GM23248 (cell line): ENCODE data around the gene DDX31. TPM values are rescaled to one million over a fixed set of nuclear protein-coding genes. Genes with fewer than 3 reads are reported as not detected.

Source experiments
- DNase-seq: peaks from one replicate; pipeline ENCODE4 v3.0.0-alpha.2; 2015
- H2AFZ ChIP-seq: fragments of 200-600 bp; sonication (generic); 2 replicates; pipeline ENCODE4 v1.6.1; 2016; ENCODE audit warnings: antibody characterized with exemption
- H3F3A ChIP-seq: fragments of 200-600 bp; sonication (generic); 2 replicates; pipeline ENCODE4 v1.6.1; 2016; ENCODE audit warnings: mild to moderate bottlenecking, antibody characterized with exemption, mixed run types; ENCODE audit not compliant: insufficient read depth
- H3K27ac ChIP-seq: fragments of 200-600 bp; sonication (generic); 2 replicates; pipeline ENCODE4 v1.5.1; 2016; ENCODE audit warnings: mild to moderate bottlenecking
- H3K27me3 ChIP-seq: fragments of 200-600 bp; sonication (generic); replicated peaks from 2 replicates; pipeline ENCODE4 v1.6.1; 2016; ENCODE audit warnings: mild to moderate bottlenecking; ENCODE audit not compliant: insufficient read depth
- H3K36me3 ChIP-seq: fragments of 200-600 bp; sonication (generic); 2 replicates; pipeline ENCODE4 v1.6.1; 2016; ENCODE audit warnings: low read depth, mild to moderate bottlenecking
- H3K4me1 ChIP-seq: fragments of 200-600 bp; sonication (generic); 2 replicates; pipeline ENCODE4 v1.6.1; 2016; ENCODE audit warnings: mild to moderate bottlenecking; ENCODE audit not compliant: insufficient read depth
- H3K4me2 ChIP-seq: fragments of 200-600 bp; sonication (generic); one replicate; pipeline ENCODE4 v1.6.1; 2016; ENCODE audit warnings: mild to moderate bottlenecking; ENCODE audit not compliant: unreplicated experiment
- H3K4me3 ChIP-seq: fragments of 200-600 bp; sonication (generic); 2 replicates; pipeline ENCODE4 v1.5.1; 2016; ENCODE audit warnings: mild to moderate bottlenecking
- H3K79me2 ChIP-seq: fragments of 200-600 bp; sonication (generic); 2 replicates; pipeline ENCODE4 v1.6.1; 2016; ENCODE audit warnings: mild to moderate bottlenecking; ENCODE audit not compliant: insufficient read depth
- H3K9ac ChIP-seq: fragments of 200-600 bp; sonication (generic); 2 replicates; pipeline ENCODE4 v1.6.1; 2016; ENCODE audit warnings: mild to moderate bottlenecking
- H3K9me2 ChIP-seq: fragments of 200-600 bp; sonication (generic); 2 replicates; pipeline ENCODE4 v1.6.1; 2016; ENCODE audit warnings: mixed run types, mild to moderate bottlenecking, moderate library complexity; ENCODE audit not compliant: insufficient read depth
- H3K9me3 ChIP-seq: fragments of 200-600 bp; sonication (generic); one replicate; pipeline ENCODE4 v1.6.1; 2017; ENCODE audit warnings: low read depth
- H4K20me1 ChIP-seq: fragments of 200-600 bp; sonication (generic); 2 replicates; pipeline ENCODE4 v1.6.0; 2016; ENCODE audit not compliant: insufficient read depth
- EZH2 ChIP-seq: fragments of 200-600 bp; sonication (generic); IDR thresholded peaks from 2 replicates; pipeline ENCODE4 v1.6.1; 2018; ENCODE audit warnings: antibody characterized with exemption, mild to moderate bottlenecking; ENCODE audit not compliant: insufficient read depth, poor library complexity, severe bottlenecking
- EZH2phosphoT487 ChIP-seq: fragments of 200-600 bp; sonication (generic); IDR thresholded peaks from 2 replicates; pipeline ENCODE4 v1.6.1; 2018; ENCODE audit warnings: antibody characterized with exemption, moderate library complexity, mild to moderate bottlenecking, low read depth; ENCODE audit not compliant: insufficient read depth
- WGBS, 2 experiments: methylation state at CpG; one replicate each; pipeline ENCODE4 v1.1.6; 2015 to 2017; ENCODE audit warnings: low lambda C conversion rate in 2 of 2, low coverage in 1 of 2; ENCODE audit errors: missing lambda C conversion rate in 2 of 2; 5-methylcytosine and 5-hydroxymethylcytosine counted together
- in situ Hi-C: fragments of 300-500 bp; cut with MboI; formaldehyde crosslinking; loops from 2 replicates; pipeline ENCODE4 v1.15.0; 2020
- polyA plus RNA-seq: library from polyadenylated mRNA; unstranded; fragments of >200 nt; fragmentation: Nextera tagmentation; extraction: Ambion mirVana; gene quantifications from 2 replicates; pipeline ENCODE4 v1.2.1, GENCODE V29; 2016
- total RNA-seq: library from RNA; depleted of rRNA; stranded (reverse); fragments of >200 nt; shearing (Covaris generic); gene quantifications from 2 replicates; pipeline ENCODE4 v1.2.3, GENCODE V29; 2014

The DDX31 gene
- total and polyA plus RNA-seq, 2 experiments from 2014 or later, result 8.2 to 11.0 TPM

DNA sequence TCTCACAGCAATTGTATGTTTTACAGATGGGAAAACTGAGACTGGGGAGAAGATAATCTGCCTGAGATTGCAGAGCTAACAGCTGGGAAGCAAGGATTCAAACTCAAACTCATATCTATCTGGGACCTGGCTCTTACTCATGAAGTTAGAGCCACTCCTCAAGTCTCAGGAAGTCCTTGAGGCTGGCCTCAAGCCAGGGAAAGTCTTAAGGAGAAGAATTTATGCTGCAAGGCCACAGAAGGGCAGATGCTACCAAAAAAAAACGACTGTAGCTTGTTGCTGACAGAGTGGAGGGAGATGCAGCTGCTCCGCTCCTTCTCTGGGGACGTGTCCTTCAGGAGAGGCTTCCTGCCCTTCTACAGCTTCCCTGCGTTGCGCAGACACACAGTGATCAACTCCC is 47.6 kb downstream of the DDX31 start:
- no peaks in the 10 kb centered on the region for H3K9me3 ChIP-seq
- H3K9me2 ChIP-seq, result no peaks in the 10 kb centered on the region
- H2AFZ ChIP-seq, result no peak overlapping the region
- no peaks in the 10 kb centered on the region for H3K27me3 ChIP-seq
- in situ Hi-C loops, result no loop called here
- 88 to 90% methylated on average over 5 of the region's 5 CpGs for WGBS, 2 experiments
- H3K4me2 ChIP-seq, result no peak overlapping the region
- H3K36me3 ChIP-seq, result peaks cover 17% of the 10 kb centered on the region
- H3K79me2 ChIP-seq, result no peaks in the 10 kb centered on the region
- TF ChIP-seq EZH2phosphoT487 (no peak), EZH2 (no peak)
- H3F3A ChIP-seq, result no peaks in the 10 kb centered on the region
- H3K4me3 ChIP-seq, result no peak overlapping the region
- DNase-seq, result peak; percentile 5
- no peaks in the 10 kb centered on the region for H4K20me1 ChIP-seq
- no peaks in the 10 kb centered on the region for H3K4me1 ChIP-seq
- H3K9ac ChIP-seq, result no peak overlapping the region
- no peak overlapping the region for H3K27ac ChIP-seq

GRCh38 chr9:132616725-132617124 is 53.1 kb downstream of the DDX31 start:
- H2AFZ ChIP-seq, result no peak overlapping the region
- peaks cover 18% of the 10 kb centered on the region for H3K36me3 ChIP-seq

DNA sequence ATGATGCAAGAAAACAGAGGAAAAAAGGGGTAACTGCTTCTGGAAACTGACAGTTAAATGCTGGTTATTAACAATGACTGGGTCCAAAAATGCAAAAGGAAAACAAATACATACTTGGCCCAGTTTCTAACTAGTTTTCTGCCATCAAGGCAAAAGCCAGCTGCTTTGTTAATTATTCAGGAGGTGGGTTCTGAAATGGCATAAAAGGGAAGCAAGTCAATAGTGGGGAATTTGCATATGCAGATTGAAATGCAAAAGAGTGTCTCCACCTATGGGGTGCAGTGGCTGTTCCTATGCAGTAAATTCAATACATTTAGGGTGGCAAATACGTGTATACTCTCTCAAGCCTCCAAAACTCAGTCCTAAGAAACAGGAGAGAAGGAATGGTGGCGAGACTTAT is 54.0 kb downstream of the DDX31 start:
- Histone ChIP-seq H3K4me3 (no peak overlapping the region), H3K27ac (no peak overlapping the region), H3K4me2 (no peak overlapping the region), H3K9ac (no peak overlapping the region), H4K20me1 (no peaks in the 10 kb centered on the region), H3K4me1 (no peaks in the 10 kb centered on the region), H3K9me3 (no peaks in the 10 kb centered on the region), H2AFZ (no peak overlapping the region), H3K27me3 (no peaks in the 10 kb centered on the region), H3K79me2 (no peaks in the 10 kb centered on the region), H3K9me2 (no peaks in the 10 kb centered on the region), H3F3A (peaks cover 3% of the 10 kb centered on the region), H3K36me3 (peaks cover 18% of the 10 kb centered on the region)
- in situ Hi-C loops, result no loop called here
- TF ChIP-seq EZH2phosphoT487 (no peak), EZH2 (no peak)
- no peak for DNase-seq
- 88 to 92% methylated on average over 2 of the region's 2 CpGs for WGBS, 2 experiments

More at GRCh38 chr9:132616725-132617124, 53.1 kb downstream of the DDX31 start:
- no peak overlapping the region for H3K4me3 ChIP-seq
- DNase-seq, result no peak
- H3K4me1 ChIP-seq, result no peaks in the 10 kb centered on the region
- WGBS, 2 experiments, result 90 to 93% methylated on average over 5 of the region's 5 CpGs
- H3K27ac ChIP-seq, result no peak overlapping the region
- H3F3A ChIP-seq, result no peaks in the 10 kb centered on the region
- H3K27me3 ChIP-seq, result no peaks in the 10 kb centered on the region
- in situ Hi-C loops, result no loop called here
- no peaks in the 10 kb centered on the region for H3K9me2 ChIP-seq
- TF ChIP-seq EZH2 (no peak), EZH2phosphoT487 (no peak)
- H4K20me1 ChIP-seq, result no peaks in the 10 kb centered on the region
- H3K79me2 ChIP-seq, result no peaks in the 10 kb centered on the region
- H3K9me3 ChIP-seq, result no peaks in the 10 kb centered on the region
- H3K4me2 ChIP-seq, result no peak overlapping the region
- H3K9ac ChIP-seq, result no peak overlapping the region

DNA sequence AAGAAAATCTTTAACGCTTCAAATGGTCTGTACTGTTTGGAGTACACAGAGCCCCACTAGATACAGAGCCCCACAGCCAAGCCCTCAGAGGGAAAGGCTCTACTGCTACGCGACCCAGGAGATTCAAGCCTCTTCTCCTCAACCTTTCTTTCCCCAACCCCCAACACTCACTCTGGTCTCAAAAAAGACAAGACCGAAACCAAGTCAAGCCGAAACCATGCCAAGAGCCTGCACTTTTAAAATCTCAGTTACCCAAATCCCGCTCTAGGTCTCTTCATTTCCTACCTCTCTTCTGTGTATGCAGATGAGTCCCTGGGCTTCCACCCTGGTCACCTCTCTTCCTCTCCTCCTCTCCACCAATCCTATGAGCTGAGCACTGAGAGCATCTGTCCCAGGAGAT is 55.5 kb downstream of the DDX31 start:
- Histone ChIP-seq H3K9me3 (no peaks in the 10 kb centered on the region), H3K4me2 (no peak overlapping the region), H3K36me3 (peaks cover 18% of the 10 kb centered on the region), H3K9me2 (no peaks in the 10 kb centered on the region), H2AFZ (no peak overlapping the region), H3K4me3 (no peak overlapping the region), H4K20me1 (no peaks in the 10 kb centered on the region), H3K9ac (no peak overlapping the region), H3K27ac (no peak overlapping the region), H3K4me1 (peaks cover 8% of the 10 kb centered on the region; the same call in 1 of the 2 replicates), H3K27me3 (no peaks in the 10 kb centered on the region), H3F3A (peaks cover 16% of the 10 kb centered on the region), H3K79me2 (no peaks in the 10 kb centered on the region)
- TF ChIP-seq EZH2phosphoT487, result no peak
- TF ChIP-seq EZH2, result no peak
- 72 to 79% methylated on average over 6 of the region's 6 CpGs for WGBS, 2 experiments
- DNase-seq, result no peak
- in situ Hi-C loops, result no loop called here

GRCh38 chr9:132610661-132611060 is 59.1 kb downstream of the DDX31 start:
- H3K27me3 ChIP-seq, result no peaks in the 10 kb centered on the region
- no peak for TF ChIP-seq EZH2phosphoT487
- no peak for TF ChIP-seq EZH2
- H3K36me3 ChIP-seq, result peaks cover 16% of the 10 kb centered on the region; the same call in 1 of the 2 replicates
- H3K9ac ChIP-seq, result no peak overlapping the region
- H3K4me2 ChIP-seq, result no peak overlapping the region
- no peak overlapping the region for H2AFZ ChIP-seq
- H3K9me3 ChIP-seq, result no peaks in the 10 kb centered on the region
- no peaks in the 10 kb centered on the region for H4K20me1 ChIP-seq
- H3K4me3 ChIP-seq, result no peak overlapping the region
- H3K4me1 ChIP-seq, result peaks cover 8% of the 10 kb centered on the region; the same call in 1 of the 2 replicates
- no peak for DNase-seq
- 94 to 95% methylated on average over 12 of the region's 12 CpGs for WGBS, 2 experiments
- H3F3A ChIP-seq, result peaks cover 22% of the 10 kb centered on the region
- no peaks in the 10 kb centered on the region for H3K9me2 ChIP-seq
- H3K27ac ChIP-seq, result peak overlapping the region; percentile 70; the same call in 1 of the 2 replicates
- in situ Hi-C loops, result no loop called here
- no peaks in the 10 kb centered on the region for H3K79me2 ChIP-seq
